NB4 (cell line): ENCODE data around the gene BRME1.

Experiments used
- CTCF ChIP-seq: IDR thresholded peaks from one replicate; pipeline ENCODE4 v1.5.1; 2012; ENCODE audit warnings: low read depth, low read length
- MAX ChIP-seq: IDR thresholded peaks from 2 replicates; pipeline ENCODE4 v1.6.1; 2011; ENCODE audit warnings: low read depth, low read length
- MYC ChIP-seq: IDR thresholded peaks from 2 replicates; pipeline ENCODE4 v1.6.1; 2011; ENCODE audit warnings: low read depth, low read length
- POLR2A ChIP-seq: IDR thresholded peaks from 2 replicates; pipeline ENCODE4 v1.6.1; 2011; ENCODE audit warnings: mild to moderate bottlenecking; ENCODE audit not compliant: insufficient read length; ENCODE audit errors: extremely low read depth

GRCh38 chr19:13848340-13848677 lies 57.6 kb downstream of the BRME1 start:
- TF ChIP-seq MAX (no peak), MYC (no peak), CTCF (no peak), POLR2A (no peak)
